GM19397 (cell line): Measurements from ENCODE around the gene NMU.
"Not testable (repeated sequence)": the region's sequence is repeated elsewhere in the genome, so short reads cannot be mapped to it uniquely, and the experiment has no call there.

ENCODE experiments used
- ATAC-seq: cut with Tn5 transposase; IDR thresholded peaks from one replicate; pipeline ENCODE4 v1.9.1; 2021; ENCODE audit warnings: mild to moderate bottlenecking, moderate library complexity; ENCODE audit not compliant: unreplicated experiment

Gene NMU

GRCh38 chr4:55625835-55626234 lies 10.3 kb downstream of the NMU start:
- ATAC-seq = no peak

- not testable (repeated sequence) for ATAC-seq
Measured at GRCh38 chr4:55624063-55624462, 12.0 kb downstream of the NMU start.

GRCh38 chr4:55618546-55619143 lies 17.5 kb downstream of the NMU start:
- no peak for ATAC-seq

- peak; percentile 75 for ATAC-seq
Measured at GRCh38 chr4:55617587-55618197, 18.4 kb downstream of the NMU start.

- ATAC-seq = no peak
Measured at GRCh38 chr4:55615008-55615407, 21.1 kb downstream of the NMU start.

- no peak for ATAC-seq
Measured at GRCh38 chr4:55613621-55614020, 22.5 kb downstream of the NMU start.

GRCh38 chr4:55612341-55612740 lies 23.8 kb downstream of the NMU start:
- no peak for ATAC-seq

- no peak for ATAC-seq
Measured at GRCh38 chr4:55611358-55612059, 24.6 kb downstream of the NMU start.

GRCh38 chr4:55610381-55610780 lies 25.7 kb downstream of the NMU start:
- no peak for ATAC-seq

- ATAC-seq = no peak
Measured at GRCh38 chr4:55609393-55609866, 26.7 kb downstream of the NMU start.

- ATAC-seq = no peak
Measured at GRCh38 chr4:55608591-55608990, 27.5 kb downstream of the NMU start.

GRCh38 chr4:55604996-55605395 lies 31.1 kb downstream of the NMU start:
- no peak for ATAC-seq

GRCh38 chr4:55600640-55601039 lies 35.5 kb downstream of the NMU start:
- ATAC-seq = no peak

GRCh38 chr4:55598641-55599040 lies 37.5 kb downstream of the NMU start:
- no peak for ATAC-seq

GRCh38 chr4:55592014-55592413 lies 44.1 kb downstream of the NMU start, which contains the start of gene PDCL2:
PDCL2 (minus strand) TSS chr4:55592245; CDS start chr4:55592109, 136 bp downstream.
- ATAC-seq = no peak

- ATAC-seq = no peak
Measured at GRCh38 chr4:55588160-55588559, 47.9 kb downstream of the NMU start.

GRCh38 chr4:55582773-55583172 lies 53.3 kb downstream of the NMU start:
- ATAC-seq = not testable (repeated sequence)

GRCh38 chr4:55578341-55579010 lies 57.6 kb downstream of the NMU start:
- ATAC-seq = no peak

- ATAC-seq = no peak
Measured at GRCh38 chr4:55575513-55575912, 60.6 kb downstream of the NMU start.

- no peak for ATAC-seq
Measured at GRCh38 chr4:55574252-55574651, 61.8 kb downstream of the NMU start.

GRCh38 chr4:55571806-55572205 lies 64.3 kb downstream of the NMU start:
- no peak for ATAC-seq
